GF-D8 (cell line): Measurements from ENCODE around the gene RAB44.
A peak's percentile ranks its signal among the peaks of the same experiment; 100 is the strongest.

Source experiments
- DNase-seq: peaks from one replicate; lab custom pipeline; 2025; lab: John Stamatoyannopoulos, UW

RAB44 gene

GRCh38 chr6:36752187-36752885, 54.7 kb downstream of the RAB44 start:
- DNase-seq: no peak

DNA sequence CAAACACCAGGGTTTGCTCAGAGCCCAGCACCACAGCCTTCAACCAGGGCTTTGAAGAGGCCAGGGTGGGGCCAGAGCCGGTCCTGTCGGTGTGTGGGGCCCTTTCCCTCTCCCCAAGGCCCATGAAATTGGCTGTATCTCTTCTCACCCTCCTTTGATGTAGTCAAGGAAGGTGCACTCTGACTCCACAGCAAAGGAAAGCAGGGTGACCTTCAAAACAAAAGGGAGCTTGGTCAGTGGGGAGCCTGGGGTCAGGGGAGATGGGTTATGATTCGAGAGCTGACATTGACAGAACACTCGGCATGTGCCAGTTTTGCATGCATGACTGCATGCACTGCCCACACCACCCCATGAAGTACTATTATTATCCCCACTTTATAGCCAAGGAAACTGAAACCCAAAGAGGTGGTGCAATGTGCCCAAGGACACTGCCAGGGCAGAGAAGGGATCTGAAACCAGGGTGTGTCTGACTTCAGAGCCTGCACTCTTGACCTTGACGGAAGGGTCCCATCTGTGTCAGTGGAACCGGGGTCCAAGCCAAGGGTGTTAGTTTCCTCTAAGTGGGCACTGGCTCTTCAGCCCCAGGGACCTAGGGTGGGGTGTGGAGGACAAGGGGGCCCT, 55.4 kb downstream of the RAB44 start:
- no peak for DNase-seq

DNA sequence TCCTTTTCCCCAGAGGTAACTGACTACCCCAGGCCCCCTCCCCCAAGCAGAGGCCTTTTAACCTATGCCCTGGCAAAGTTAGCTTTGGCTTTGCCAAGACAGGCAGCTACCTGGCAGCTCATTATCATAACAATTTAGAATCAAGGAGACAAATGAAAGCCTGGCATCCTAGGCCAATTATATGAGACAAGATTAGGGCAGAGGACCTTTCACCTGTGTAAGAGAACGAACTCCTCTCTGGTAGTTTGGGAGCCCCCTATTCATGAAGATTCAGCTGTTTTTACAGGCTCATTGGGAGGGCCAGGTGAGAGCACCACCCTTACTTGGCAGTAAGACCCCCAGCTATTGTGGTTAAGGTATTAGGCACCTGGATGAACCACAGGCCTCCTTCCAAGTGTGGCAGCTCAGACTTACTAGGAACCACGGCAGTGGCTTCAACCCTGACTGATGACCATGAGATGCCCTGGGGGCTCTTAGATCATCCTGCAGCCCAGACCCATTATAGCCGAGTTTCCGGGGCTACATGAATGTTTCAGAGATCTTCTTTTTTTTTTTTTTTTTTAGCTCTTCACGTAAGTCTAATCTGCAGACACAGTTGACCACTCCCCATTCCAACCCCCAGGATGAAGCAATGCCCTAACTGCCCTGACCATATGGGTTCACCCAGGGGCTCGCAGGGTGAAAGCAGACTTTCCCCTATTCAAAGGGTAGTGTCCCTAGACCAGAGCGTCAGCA, 56.2 kb downstream of the RAB44 start:
- no peak for DNase-seq

DNA sequence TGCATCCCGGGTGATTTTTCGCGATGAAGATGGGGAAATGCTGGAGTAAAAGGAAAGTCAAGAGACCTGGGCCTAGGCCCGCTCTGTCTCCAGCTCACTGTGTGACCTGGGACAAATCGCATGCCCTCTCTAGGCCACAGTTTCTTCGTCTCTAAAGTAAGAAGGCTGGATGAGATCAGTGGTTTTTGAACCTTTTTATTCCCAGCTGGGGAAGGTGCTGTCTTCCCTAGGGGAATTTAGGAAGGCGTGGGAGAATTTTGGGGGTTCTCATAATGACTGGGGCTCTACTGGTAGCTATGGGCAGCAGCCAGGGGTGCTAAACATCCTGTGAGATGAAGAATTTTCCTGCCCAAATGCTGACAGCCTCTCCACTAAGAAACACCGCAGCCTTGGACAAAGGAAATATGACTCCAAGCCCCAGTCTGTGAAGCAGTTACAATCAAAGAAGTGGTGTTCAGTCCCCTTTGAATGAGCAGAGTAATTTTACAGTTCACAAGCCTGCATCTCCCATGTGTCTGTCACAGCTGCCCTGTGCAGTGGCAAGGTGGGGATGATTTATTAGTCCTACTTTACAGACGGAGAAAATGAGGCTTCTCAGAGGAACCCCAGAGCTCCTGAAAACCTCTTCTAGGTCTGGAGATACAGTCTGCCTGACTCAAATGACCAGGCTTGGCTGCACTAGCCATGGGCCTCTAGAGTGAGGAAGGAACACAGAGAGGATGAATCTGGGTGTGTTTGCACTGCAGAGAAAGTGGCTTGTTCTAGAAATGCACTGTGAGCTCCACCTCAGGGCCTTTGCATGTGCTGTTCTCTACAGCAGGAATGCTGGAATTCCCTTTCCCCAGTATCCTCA, 57.2 kb downstream of the RAB44 start:
- no peak for DNase-seq

- peak; percentile 67 for DNase-seq
Observed at GRCh38 chr6:36755435-36756348, 58.1 kb downstream of the RAB44 start.

- DNase-seq: no peak
Observed at GRCh38 chr6:36756786-36757185, 59.2 kb downstream of the RAB44 start.

- DNase-seq: no peak
Observed at GRCh38 chr6:36757206-36757605, 59.6 kb downstream of the RAB44 start.

DNA sequence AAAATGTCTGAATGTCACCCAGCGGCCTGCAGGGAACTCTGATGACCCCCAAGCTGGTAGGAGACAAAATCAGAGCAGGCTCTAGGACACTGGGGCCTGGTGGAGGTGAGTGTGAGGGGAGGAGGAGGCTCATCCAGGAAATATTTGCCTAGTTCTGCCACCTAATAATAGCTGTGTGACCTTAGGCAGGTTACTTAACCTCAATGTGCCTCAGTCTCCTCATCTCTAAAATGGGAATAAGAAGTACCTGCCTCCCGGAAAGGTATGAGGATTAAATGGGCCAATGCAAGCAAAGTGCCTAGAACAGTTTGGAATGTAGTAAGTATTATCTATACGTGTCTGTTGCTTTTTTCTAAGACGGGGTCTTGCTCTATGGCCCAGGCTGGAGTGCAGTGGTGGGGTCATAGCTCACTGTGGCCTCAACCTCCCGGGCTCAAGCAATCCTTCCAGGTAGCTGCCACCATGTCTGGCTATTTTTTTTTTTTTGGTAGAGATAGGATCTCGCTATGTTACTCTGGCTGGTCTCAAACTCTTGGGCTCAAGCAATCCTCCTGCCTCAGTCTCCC, 60.4 kb downstream of the RAB44 start:
- no peak for DNase-seq

GRCh38 chr6:36758516-36759147, 61.0 kb downstream of the RAB44 start:
- DNase-seq: no peak

GRCh38 chr6:36759148-36759759, 61.6 kb downstream of the RAB44 start:
- DNase-seq: no peak

DNA sequence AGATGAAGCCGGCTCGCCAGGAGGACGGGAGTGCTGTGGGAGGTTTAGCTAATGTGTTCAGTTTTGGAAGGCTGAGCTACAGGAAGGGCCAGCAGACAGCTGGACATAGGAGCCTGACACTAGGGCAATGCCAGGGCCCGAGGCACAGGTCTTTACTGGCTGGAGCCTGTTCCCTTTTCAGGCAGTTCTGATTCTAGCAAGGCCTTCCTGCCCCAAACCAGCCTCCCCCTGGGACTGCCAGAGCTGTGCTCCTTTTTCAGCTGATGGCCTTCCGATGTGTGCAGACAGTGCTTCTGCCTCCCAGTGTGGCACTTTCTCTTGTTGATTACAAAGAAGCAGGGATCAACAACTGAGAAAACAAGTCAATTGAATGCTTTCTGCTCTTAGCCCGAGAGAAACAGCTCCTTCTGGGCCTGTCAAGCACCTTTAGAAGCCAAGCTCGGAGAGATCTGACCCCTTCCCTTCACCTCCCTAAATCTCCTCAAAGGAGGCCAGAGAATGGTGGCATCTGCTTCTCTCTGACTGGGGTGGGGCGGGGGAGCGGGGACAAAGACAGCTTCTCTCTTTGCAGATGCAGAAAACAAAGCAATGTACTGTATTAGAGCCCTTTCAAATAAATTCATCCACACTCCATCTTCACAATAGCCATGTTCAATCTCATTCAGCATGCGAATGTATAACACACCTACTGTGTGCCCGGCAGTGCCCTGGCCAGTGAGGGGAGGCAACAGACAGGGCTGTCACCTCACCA, 63.2 kb downstream of the RAB44 start:
- no peak for DNase-seq

- no peak for DNase-seq
Observed at GRCh38 chr6:36762123-36762522, 64.5 kb downstream of the RAB44 start.

DNA sequence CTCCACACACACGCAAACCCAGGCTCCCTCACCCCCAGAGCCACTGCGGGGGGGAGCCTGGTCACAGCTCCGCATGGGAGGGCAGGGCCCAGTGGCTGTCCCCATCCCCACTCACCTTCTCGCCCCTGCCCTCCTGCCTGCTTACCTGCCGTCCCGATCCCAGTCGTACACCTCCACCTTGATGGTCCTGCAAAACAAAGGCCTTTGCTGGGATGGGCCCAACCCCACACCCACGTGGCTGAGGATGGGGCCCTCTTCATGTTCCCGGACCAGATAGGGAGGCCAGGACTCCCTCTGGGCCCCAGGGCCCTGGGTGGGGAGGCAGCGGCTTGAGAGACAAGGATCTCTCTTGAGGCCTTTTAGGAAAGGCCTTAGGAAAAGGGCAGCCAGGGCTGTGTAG, 67.6 kb downstream of the RAB44 start:
- no peak for DNase-seq

DNA sequence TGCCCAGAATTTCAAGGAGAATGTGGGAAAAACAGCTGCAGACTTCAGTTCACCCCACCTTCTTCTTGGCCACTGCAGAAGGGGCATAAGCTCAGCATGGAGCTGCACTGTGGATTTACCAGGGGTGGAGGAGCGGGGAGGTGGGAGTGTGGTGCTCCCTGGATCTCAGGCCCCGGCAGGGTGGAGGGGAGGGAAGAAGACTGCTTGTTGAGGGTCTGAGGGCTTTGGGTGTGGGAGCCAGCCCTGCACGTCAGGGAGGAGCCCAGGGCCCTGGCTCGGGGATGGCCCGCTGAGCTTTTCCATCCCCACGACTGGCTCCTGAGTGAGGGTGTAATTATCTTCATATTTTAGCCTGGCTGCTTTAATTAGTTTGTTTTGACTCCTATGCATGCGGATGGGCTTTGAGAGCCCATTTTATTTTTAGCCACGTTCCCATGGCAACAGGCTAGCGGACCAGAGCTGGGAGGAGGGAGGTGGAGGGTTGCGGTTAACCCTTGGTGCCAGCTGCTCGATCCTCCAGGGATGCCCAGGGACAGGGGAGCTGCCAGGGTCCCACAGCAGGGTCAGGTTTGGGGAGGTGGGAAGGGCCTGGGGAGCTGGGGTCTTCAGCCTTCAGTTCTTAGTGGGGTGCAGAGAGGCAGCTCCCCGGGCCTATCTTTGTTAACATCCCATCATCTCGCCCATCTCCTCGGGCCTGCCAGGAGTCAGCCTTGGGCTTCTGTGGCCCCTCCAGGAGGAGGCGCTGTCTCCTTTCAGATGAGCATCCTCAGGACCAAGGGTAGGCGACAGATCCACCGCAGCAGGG, 68.2 kb downstream of the RAB44 start:
- peak; percentile 16 for DNase-seq

GRCh38 chr6:36766399-36766945, 68.8 kb downstream of the RAB44 start:
- peak; percentile 37 for DNase-seq

- no peak for DNase-seq
Observed at GRCh38 chr6:36769183-36769675, 71.6 kb downstream of the RAB44 start.

- peak; percentile 86 for DNase-seq
Observed at GRCh38 chr6:36769676-36770499, 72.3 kb downstream of the RAB44 start.
